ENCODE data around the gene PARP8.

- TF ChIP-seq AFF4 (CRISPR knock-in tag; IDR thresholded peaks at IDR 0.05; ENCODE audit: borderline replicate concordance) (no peak), CTCF (IDR thresholded peaks at IDR 0.05) (no peak), TP53 (CRISPR knock-in tag; IDR thresholded peaks at IDR 0.05) (no peak), ELF4 (CRISPR knock-in tag; IDR thresholded peaks at IDR 0.05; ENCODE audit: low read depth) (no peak), ZBTB21 (CRISPR knock-in tag; IDR thresholded peaks at IDR 0.05; ENCODE audit: borderline replicate concordance) (no peak)
Observed at GRCh38 chr5:50800410-50800809, 134.0 kb downstream of the PARP8 start.

Data from WTC11 (cell line).